ENCODE measurements around the gene CCND1.
"Not testable (repeated sequence)": the region's sequence is repeated elsewhere in the genome, so short reads cannot be mapped to it uniquely, and the experiment has no call there.

CCND1 gene

DNA sequence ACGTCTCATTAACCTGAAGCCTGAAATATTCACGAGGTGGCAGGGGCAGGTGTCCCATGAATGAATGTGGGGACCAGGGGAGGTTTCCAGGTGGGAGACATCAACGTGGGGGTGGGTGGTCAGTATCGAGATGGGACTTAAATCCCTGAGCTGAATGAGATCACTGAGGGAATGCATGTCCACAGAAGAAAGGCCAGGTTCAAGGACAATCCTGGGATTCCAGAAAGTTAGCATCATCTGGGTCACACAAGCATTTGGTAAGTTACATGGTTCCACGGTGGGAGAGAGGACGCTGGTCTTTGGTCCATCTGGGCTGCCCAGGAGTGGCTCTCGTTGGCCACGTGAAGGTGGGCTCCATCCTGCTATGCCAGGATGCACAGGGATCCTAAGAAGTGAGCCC lies 22.7 kb upstream of the CCND1 start:
- TF ChIP-seq, protein P1, sequence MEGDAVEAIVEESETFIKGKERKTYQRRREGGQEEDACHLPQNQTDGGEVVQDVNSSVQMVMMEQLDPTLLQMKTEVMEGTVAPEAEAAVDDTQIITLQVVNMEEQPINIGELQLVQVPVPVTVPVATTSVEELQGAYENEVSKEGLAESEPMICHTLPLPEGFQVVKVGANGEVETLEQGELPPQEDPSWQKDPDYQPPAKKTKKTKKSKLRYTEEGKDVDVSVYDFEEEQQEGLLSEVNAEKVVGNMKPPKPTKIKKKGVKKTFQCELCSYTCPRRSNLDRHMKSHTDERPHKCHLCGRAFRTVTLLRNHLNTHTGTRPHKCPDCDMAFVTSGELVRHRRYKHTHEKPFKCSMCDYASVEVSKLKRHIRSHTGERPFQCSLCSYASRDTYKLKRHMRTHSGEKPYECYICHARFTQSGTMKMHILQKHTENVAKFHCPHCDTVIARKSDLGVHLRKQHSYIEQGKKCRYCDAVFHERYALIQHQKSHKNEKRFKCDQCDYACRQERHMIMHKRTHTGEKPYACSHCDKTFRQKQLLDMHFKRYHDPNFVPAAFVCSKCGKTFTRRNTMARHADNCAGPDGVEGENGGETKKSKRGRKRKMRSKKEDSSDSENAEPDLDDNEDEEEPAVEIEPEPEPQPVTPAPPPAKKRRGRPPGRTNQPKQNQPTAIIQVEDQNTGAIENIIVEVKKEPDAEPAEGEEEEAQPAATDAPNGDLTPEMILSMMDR (IDR thresholded peaks at IDR 0.05; ENCODE audit: low read depth, low read length): no peak
- H3K4me3 ChIP-seq (ENCODE audit: low read depth, low read length): no peak overlapping the region

DNA sequence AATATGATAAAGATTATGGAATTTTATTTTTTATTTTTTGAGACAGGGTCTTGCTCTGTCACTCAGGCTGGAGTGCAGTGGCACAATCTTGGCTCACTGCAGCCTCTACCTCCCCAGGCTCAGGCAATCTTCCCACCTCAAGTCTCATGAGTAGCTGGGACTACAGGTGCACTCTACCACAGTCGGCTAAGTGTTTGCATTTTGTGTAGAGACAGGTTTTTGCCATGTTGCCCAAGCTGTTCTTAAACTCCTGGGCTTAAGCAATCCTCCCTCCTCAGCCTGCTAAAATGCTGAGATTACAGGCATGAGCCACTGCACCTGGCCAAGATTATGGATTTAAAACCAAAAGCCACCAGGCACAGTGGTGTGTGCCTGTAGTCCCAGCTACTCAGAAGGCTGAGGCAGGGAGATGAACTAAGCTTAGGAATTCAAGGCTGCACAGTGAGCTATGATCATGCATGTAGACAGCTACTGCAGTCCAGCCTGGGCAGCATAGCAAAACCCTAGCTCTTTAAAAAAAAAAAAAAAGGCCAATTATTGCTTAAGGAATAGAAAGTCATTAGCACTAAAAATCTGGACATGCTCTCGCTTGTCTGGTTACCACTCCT lies 20.2 kb upstream of the CCND1 start:
- no peak overlapping the region for H3K4me3 ChIP-seq (ENCODE audit: low read depth, low read length)
- TF ChIP-seq, protein P1 (IDR thresholded peaks at IDR 0.05; ENCODE audit: low read depth, low read length): no peak

DNA sequence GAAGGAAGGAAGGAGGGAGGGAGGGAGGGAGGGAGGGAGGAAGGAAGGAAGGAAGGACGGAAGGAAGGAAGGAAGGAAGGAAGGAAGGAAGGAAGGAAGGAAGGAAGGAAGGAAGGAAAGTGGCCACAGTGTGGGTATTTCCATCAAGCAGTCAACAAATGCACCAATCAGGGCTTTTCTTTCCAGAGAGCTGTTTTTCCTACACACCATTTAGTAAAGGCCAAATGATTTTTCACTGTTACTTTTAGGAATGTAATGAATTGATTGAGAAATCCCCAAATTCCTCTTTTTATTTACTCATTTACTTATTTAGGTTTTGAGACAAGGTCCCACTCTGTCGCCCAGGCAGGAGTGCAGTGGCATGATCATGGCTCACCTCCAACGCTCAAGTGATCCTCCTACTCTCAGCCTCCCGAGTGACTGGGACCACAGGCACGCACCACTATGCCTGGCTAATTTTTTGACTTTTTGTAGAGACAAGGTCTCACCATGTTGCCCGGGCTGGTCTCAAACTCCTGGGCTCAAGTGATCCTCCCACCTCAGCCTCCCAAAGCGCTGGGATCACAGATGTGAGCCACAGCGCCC lies 18.8 kb upstream of the CCND1 start:
- H3K4me3 ChIP-seq (ENCODE audit: low read depth, low read length): not testable (repeated sequence)

DNA sequence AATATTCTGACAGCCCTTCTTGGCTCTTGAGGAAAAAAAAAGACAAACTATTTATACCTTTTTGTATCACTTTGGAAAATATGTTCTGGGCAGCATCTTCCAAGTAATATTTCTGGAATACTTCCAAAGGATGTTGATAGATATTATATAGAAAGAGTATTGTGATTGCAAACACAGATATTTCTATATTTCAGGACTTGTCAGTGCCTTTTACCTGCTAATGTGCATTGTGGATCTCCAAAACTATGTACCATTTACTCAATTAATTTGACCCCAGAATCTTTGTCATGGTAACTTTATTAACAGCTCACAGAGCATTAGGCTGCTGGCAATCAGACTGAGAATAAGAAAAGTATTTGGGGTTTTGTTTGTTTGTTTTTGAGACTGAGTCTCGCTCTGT lies 16.7 kb upstream of the CCND1 start:
- no peak overlapping the region for H3K4me3 ChIP-seq (ENCODE audit: low read depth, low read length)
- TF ChIP-seq, protein P1 (IDR thresholded peaks at IDR 0.05; ENCODE audit: low read depth, low read length): no peak

DNA sequence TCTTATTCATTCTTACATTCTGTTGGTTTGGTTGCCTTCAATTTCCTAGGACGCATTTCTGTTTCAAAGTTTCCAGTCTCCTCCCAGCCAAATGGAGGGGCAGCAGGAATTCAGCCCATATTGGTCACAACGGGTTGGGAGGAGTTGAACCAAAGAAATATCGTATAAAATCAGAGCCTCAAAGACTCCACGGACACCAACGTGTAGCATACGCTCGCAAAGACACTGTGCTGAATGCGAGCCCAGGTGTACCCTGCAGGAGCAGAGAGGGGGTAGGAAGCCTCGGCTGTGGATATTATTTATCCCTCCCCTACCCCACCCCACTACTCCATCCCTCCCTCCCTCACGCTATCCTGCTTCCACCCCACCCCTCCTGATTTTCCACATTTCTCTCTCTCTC lies 15.5 kb upstream of the CCND1 start:
- no peak overlapping the region for H3K4me3 ChIP-seq (ENCODE audit: low read depth, low read length)
- TF ChIP-seq, protein P1 (IDR thresholded peaks at IDR 0.05; ENCODE audit: low read depth, low read length): no peak

DNA sequence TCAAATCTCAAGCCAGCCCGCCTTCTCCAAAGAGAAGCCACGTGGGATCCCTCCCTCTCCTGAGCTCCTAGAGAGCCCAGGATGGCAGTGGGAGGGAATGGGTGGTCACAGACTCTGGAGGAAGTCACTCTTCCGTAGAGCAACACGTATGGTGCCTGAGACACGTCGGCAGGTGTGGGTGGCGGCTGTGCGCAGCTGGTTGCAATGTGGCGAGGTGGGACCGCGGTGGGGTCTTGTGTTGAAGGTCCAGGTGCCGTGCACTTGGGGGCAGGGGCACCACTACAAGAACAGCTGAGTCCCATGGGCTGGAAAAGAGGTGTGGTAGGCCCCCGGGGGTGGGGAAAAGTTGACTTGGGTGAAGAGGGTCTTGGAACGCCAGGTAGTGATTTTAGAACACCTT lies 13.4 kb upstream of the CCND1 start:
- H3K4me3 ChIP-seq (ENCODE audit: low read depth, low read length): no peak overlapping the region
- TF ChIP-seq, protein P1 (IDR thresholded peaks at IDR 0.05; ENCODE audit: low read depth, low read length): no peak

DNA sequence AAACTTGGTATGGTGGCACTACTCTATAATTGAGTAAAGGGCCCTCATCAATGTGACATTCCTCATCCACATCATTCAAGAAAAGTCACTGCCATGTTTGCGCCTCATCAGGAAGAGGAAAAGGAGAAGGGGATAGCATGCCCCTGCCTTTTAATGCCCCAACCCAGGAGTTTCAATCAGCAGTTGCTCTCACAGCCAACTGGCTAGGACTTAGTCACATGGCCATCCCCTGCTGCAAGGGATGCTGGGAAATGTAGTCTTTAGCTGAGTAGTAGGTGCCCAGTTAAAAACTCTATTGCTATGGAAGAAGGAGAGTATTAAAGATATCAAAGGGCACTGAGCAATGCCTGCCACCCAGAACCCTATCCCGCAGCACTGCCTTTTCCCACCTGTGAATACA lies 10.9 kb upstream of the CCND1 start:
- TF ChIP-seq, protein P1 (IDR thresholded peaks at IDR 0.05; ENCODE audit: low read depth, low read length): no peak
- no peak overlapping the region for H3K4me3 ChIP-seq (ENCODE audit: low read depth, low read length)

DNA sequence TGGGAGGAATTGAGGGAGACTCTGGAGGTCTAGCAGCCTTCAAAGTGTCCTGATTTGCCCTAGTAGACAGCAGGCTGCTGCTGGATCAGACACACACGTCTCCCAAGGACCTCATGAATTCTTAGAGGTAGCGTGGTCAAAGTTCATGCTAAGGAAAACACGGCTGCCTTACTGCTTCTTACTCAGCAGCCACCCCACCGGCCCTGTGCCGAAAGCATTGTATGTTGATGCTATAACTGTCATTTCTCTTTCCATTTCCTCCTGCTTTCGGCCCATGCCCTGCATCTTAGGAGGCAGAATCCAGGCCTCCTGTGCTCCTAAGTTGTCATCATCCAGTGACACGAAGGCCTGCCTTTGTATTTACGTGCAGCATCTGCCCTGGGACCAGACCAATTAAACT lies 10.5 kb upstream of the CCND1 start:
- TF ChIP-seq, protein P1 (IDR thresholded peaks at IDR 0.05; ENCODE audit: low read depth, low read length): no peak

More for the DNA sequence above, 10.5 kb upstream of the CCND1 start:
- no peak overlapping the region for H3K4me3 ChIP-seq (ENCODE audit: low read depth, low read length)

All from WI38 (cell line).